Neural cell (in vitro differentiated cells): ENCODE measurements around the gene SLC44A5.

Source experiments
- EP300 ChIP-seq: fragments of 450-650 bp; conservative IDR thresholded peaks from 2 replicates; pipeline ENCODE4 v1.6.1; 2014; ENCODE audit warnings: antibody characterized with exemption, mild to moderate bottlenecking, moderate library complexity; ENCODE audit not compliant: poor library complexity, severe bottlenecking
- EZH2 ChIP-seq: fragments of 200-600, 300-800 bp; shearing (Covaris generic), sonication (generic); IDR thresholded peaks from 2 replicates; pipeline ENCODE4 v1.6.1; 2014; ENCODE audit warnings: antibody characterized with exemption, low read length, borderline replicate concordance, mild to moderate bottlenecking; ENCODE audit not compliant: insufficient read depth, poor library complexity, severe bottlenecking
- POLR2AphosphoS5 ChIP-seq: IDR thresholded peaks from 2 replicates; pipeline ENCODE4 v1.6.1; 2012
- TF ChIP-seq, protein P1 (sequence below): fragments of 450-650 bp; IDR thresholded peaks from 2 replicates; pipeline ENCODE4 v1.5.1; 2014; ENCODE audit warnings: antibody characterized with exemption, mild to moderate bottlenecking, moderate library complexity; ENCODE audit not compliant: poor library complexity, severe bottlenecking

DNA sequence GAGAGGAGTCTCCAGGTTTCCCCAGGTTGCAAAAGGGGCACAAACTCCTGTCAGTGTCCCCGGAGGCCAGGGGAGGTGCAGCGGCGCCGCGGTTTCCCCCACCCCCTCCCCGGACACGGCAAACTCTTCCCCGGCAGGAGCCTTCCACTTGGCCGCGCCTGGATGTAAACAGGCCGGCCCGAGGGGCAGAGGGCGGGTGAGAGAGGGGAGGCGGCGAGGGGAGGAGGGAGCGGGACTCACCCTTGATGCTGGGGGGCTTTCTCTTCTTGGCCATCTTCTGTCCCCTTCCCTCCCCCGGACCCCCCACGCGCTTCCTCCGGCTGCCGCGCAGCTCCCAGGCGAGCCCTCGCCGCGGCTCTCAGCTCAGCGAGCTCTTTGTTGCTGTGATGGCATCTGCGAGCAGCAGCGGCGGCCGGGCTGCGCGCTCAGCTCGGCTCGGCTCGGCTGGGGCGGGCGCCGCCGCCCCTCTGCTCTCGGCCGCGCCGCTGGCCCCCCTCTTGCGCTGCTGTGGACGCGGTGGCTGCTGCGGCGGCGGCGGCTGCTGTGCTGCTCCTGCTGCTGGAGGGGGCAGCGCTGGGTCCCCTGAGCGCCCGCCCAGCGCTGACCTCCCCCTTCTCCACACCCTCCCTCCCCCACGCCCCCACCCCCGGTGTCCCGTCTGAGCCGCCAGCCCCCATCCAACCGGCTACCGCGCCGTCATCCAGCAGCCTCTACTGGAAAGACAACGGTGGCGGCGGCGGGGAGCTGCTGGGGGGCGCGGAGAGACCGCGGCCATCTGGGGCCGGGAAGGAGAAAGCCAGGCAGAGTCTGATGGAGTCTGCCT, 4.9 kb upstream of the SLC44A5 start:
- TF ChIP-seq, protein P1, sequence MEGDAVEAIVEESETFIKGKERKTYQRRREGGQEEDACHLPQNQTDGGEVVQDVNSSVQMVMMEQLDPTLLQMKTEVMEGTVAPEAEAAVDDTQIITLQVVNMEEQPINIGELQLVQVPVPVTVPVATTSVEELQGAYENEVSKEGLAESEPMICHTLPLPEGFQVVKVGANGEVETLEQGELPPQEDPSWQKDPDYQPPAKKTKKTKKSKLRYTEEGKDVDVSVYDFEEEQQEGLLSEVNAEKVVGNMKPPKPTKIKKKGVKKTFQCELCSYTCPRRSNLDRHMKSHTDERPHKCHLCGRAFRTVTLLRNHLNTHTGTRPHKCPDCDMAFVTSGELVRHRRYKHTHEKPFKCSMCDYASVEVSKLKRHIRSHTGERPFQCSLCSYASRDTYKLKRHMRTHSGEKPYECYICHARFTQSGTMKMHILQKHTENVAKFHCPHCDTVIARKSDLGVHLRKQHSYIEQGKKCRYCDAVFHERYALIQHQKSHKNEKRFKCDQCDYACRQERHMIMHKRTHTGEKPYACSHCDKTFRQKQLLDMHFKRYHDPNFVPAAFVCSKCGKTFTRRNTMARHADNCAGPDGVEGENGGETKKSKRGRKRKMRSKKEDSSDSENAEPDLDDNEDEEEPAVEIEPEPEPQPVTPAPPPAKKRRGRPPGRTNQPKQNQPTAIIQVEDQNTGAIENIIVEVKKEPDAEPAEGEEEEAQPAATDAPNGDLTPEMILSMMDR: no peak
- no peak for TF ChIP-seq EP300
- TF ChIP-seq POLR2AphosphoS5: peak; percentile 14
- TF ChIP-seq EZH2: no peak
